Keratinocyte (primary cell): ENCODE results near the gene FGF8.

Experiments used
- EZH2 ChIP-seq: IDR thresholded peaks from one replicate; pipeline ENCODE4 v1.6.1; 2012; ENCODE audit warnings: inconsistent platforms, mild to moderate bottlenecking, low read length, moderate library complexity
- TF ChIP-seq, protein P1 (sequence below), 3 experiments: IDR thresholded peaks in 1 of 3; conservative IDR thresholded peaks in 1 of 3; optimal IDR thresholded peaks in 1 of 3; 2 replicates in 2 of 3; 3 replicates in 1 of 3; pipeline versions ENCODE3 to v1.5.1; 2011; ENCODE audit warnings: low read length in 3 of 3, mild to moderate bottlenecking in 3 of 3, moderate library complexity in 2 of 3, control low read depth in 1 of 3, inconsistent platforms in 1 of 3; ENCODE audit not compliant: insufficient read depth in 2 of 3; ENCODE audit errors: extremely low read depth in 1 of 3

DNA sequence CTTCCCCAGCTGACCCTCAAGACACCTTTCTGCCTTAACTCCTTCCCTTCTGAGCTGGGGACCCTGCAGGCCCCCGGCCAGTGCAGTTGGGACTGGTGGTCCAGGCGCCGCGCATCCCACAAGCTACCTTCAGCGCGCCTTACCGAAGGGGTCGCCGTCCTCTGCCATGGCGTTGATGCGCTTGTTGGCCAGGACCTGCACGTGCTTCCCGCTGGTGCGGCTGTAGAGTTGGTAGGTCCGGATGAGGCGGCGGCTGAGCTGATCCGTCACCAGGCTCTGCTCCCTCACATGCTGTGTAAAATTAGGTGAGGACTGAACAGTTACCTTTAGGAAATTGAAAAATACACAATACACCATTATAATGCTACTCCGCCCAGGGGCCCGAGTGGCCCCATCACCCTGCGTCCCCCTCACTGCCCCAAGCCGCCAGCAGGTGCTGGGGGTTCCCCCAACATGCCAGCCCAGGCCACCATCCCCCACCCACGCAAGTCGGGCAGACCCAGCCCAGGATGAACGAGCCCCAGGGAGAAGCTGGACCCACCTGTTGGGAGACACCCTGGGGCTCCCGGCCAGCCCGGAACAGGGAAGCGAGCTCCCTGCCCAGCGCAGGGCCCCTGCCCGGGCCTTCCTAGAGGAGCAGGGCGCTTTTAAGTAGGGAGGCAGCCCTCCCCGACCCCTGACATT is 1.2 kb downstream of the FGF8 start:
- TF ChIP-seq, protein P1, sequence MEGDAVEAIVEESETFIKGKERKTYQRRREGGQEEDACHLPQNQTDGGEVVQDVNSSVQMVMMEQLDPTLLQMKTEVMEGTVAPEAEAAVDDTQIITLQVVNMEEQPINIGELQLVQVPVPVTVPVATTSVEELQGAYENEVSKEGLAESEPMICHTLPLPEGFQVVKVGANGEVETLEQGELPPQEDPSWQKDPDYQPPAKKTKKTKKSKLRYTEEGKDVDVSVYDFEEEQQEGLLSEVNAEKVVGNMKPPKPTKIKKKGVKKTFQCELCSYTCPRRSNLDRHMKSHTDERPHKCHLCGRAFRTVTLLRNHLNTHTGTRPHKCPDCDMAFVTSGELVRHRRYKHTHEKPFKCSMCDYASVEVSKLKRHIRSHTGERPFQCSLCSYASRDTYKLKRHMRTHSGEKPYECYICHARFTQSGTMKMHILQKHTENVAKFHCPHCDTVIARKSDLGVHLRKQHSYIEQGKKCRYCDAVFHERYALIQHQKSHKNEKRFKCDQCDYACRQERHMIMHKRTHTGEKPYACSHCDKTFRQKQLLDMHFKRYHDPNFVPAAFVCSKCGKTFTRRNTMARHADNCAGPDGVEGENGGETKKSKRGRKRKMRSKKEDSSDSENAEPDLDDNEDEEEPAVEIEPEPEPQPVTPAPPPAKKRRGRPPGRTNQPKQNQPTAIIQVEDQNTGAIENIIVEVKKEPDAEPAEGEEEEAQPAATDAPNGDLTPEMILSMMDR (optimal IDR thresholded peaks at IDR 0.05 in 1 of 3, IDR thresholded peaks at IDR 0.05 in 1 of 3, conservative IDR thresholded peaks at IDR 0.05 in 1 of 3; ENCODE audit: extremely low read depth in 1 of 3, insufficient read depth in 2 of 3, low read length in 3 of 3): no peak
- TF ChIP-seq EZH2: peak; percentile 97
